Esophagus muscularis mucosa (tissue), 4 donors: ENCODE results near the gene PRKAG2.

Experiments
- EP300 ChIP-seq: sonication (generic); formaldehyde crosslinking; IDR thresholded peaks from one replicate; pipeline ENCODE4 v1.6.1; 2017; ENCODE audit warnings: antibody characterized with exemption
- POLR2A ChIP-seq: fragments of 450-650 bp; IDR thresholded peaks from one replicate; pipeline ENCODE4 v1.6.1; 2017; ENCODE audit warnings: antibody characterized with exemption, moderate library complexity, mild to moderate bottlenecking, low read depth
- POLR2AphosphoS5 ChIP-seq, 2 donors: sonication (generic); formaldehyde crosslinking; IDR thresholded peaks; one replicate each; pipeline ENCODE4 v1.6.1; 2017; ENCODE audit warnings: antibody characterized with exemption in 2 of 2
- TF ChIP-seq, protein P1 (sequence below), 3 experiments: fragments of 200-600 bp in 2 of 3; fragments of 450-650 bp in 1 of 3; sonication (generic) in 2 of 3; IDR thresholded peaks; one replicate each; pipeline ENCODE4 v1.5.1; 2017 to 2019; ENCODE audit warnings: antibody characterized with exemption in 3 of 3, mild to moderate bottlenecking in 2 of 3, moderate library complexity in 1 of 3

GRCh38 chr7:151877911-151878835 is 1.3 kb upstream of the PRKAG2 start:
- TF ChIP-seq, protein P1, sequence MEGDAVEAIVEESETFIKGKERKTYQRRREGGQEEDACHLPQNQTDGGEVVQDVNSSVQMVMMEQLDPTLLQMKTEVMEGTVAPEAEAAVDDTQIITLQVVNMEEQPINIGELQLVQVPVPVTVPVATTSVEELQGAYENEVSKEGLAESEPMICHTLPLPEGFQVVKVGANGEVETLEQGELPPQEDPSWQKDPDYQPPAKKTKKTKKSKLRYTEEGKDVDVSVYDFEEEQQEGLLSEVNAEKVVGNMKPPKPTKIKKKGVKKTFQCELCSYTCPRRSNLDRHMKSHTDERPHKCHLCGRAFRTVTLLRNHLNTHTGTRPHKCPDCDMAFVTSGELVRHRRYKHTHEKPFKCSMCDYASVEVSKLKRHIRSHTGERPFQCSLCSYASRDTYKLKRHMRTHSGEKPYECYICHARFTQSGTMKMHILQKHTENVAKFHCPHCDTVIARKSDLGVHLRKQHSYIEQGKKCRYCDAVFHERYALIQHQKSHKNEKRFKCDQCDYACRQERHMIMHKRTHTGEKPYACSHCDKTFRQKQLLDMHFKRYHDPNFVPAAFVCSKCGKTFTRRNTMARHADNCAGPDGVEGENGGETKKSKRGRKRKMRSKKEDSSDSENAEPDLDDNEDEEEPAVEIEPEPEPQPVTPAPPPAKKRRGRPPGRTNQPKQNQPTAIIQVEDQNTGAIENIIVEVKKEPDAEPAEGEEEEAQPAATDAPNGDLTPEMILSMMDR (IDR thresholded peaks at IDR 0.05) = no peak
- TF ChIP-seq EP300 (no peak), POLR2AphosphoS5 (IDR thresholded peaks at IDR 0.05) (no peak), POLR2A (no peak)
